Thyroid gland (tissue), 4 donors: ENCODE measurements around the gene PJVK.

ENCODE experiments used
- CTCF ChIP-seq, 6 experiments: fragments of 200-600 bp in 3 of 6; fragments of 450-650 bp in 3 of 6; sonication (generic) in 3 of 6; IDR thresholded peaks; one replicate each; pipeline ENCODE4 v1.5.1; 2016 to 2019; ENCODE audit warnings: antibody characterized with exemption in 6 of 6, mild to moderate bottlenecking in 2 of 6, inconsistent platforms in 1 of 6, moderate library complexity in 1 of 6
- POLR2A ChIP-seq, 2 donors: fragments of 450-650 bp; IDR thresholded peaks; one replicate each; pipeline ENCODE4 v1.6.1; 2017; ENCODE audit warnings: antibody characterized with exemption in 2 of 2, mild to moderate bottlenecking in 2 of 2, moderate library complexity in 1 of 2

GRCh38 chr2:178485356-178485755 lies 34.2 kb downstream of the PJVK start:
- TF ChIP-seq CTCF (IDR thresholded peaks at IDR 0.05), result no peak
- no peak for TF ChIP-seq POLR2A (IDR thresholded peaks at IDR 0.05)
